IMR-90 (cell line): ENCODE data around the gene ANXA4. TPM values are rescaled to one million over a fixed set of nuclear protein-coding genes. Genes with fewer than 3 reads are reported as not detected.

Experiments used
- ATAC-seq: fragments of 200-7000 bp; cut with Tn5 transposase; 2 replicates; pipeline ENCODE4 v1.9.1; 2020; ENCODE audit warnings: low read depth, mild to moderate bottlenecking, moderate library complexity
- BruUV-seq: library from RNA; stranded (reverse); fragments of 400-500 nt; replicated peaks from 2 replicates; lab custom pipeline; 2021; lab: Mats Ljungman, UMichigan
- CTCF ChIA-PET: fragments of 300-600 bp; formaldehyde crosslinking; extraction: SDS; loops from one replicate; lab custom pipeline; 2021; ENCODE audit warnings: antibody characterized with exemption; lab: Yijun Ruan, JAX
- POLR2A ChIA-PET: fragments of 300-600 bp; sonication (Branson Sonifier 250); formaldehyde crosslinking; loops from one replicate; lab custom pipeline; 2022; ENCODE audit warnings: antibody characterized with exemption; ENCODE audit not compliant: unreplicated experiment; lab: Charles Lee
- DNase-seq: peaks from one replicate; pipeline ENCODE4 v3.0.0; 2013
- H2AFZ ChIP-seq: replicated peaks from 2 replicates; pipeline ENCODE3; 2013; ENCODE audit warnings: low read length, mild to moderate bottlenecking; ENCODE audit not compliant: poor library complexity
- H2AK5ac ChIP-seq: 2 replicates; pipeline ENCODE4 v1.6.1; 2013; ENCODE audit warnings: low read depth, low read length, inconsistent platforms
- H2AK9ac ChIP-seq: replicated peaks from 2 replicates; pipeline ENCODE3; 2013; ENCODE audit warnings: mild to moderate bottlenecking, low read depth, low read length, moderate library complexity; ENCODE audit not compliant: poor library complexity
- H2BK120ac ChIP-seq: 2 replicates; pipeline ENCODE4 v1.6.1; 2013; ENCODE audit warnings: low read depth, low read length, inconsistent platforms
- H2BK15ac ChIP-seq: 3 replicates; pipeline ENCODE4 v1.6.1; 2013; ENCODE audit warnings: low read depth, low read length, inconsistent platforms
- H2BK20ac ChIP-seq: 2 replicates; pipeline ENCODE4 v1.6.1; 2013; ENCODE audit warnings: low read depth, mild to moderate bottlenecking, inconsistent platforms, low read length, moderate library complexity
- H2BK5ac ChIP-seq: 2 replicates; pipeline ENCODE4 v1.6.1; 2013; ENCODE audit warnings: mild to moderate bottlenecking, low read depth, low read length, inconsistent platforms; ENCODE audit not compliant: poor library complexity, severe bottlenecking
- H3K14ac ChIP-seq: replicated peaks from 2 replicates; pipeline ENCODE4 v1.6.1; 2013; ENCODE audit warnings: low read depth, low read length, inconsistent platforms
- H3K18ac ChIP-seq: 2 replicates; pipeline ENCODE4 v1.6.1; 2013; ENCODE audit warnings: low read depth, low read length, control low read depth
- H3K23ac ChIP-seq: 2 replicates; pipeline ENCODE4 v1.6.1; 2013; ENCODE audit warnings: low read depth, low read length, inconsistent platforms
- H3K27ac ChIP-seq: 2 replicates; pipeline ENCODE4 v1.5.1; 2013; ENCODE audit warnings: mild to moderate bottlenecking, control low read depth, low read length; ENCODE audit not compliant: insufficient read depth
- H3K27me3 ChIP-seq: 2 replicates; pipeline ENCODE4 v1.6.1; 2013; ENCODE audit warnings: low read length; ENCODE audit not compliant: control insufficient read depth, insufficient read depth
- H3K36me3 ChIP-seq: 2 replicates; pipeline ENCODE4 v1.6.1; 2013; ENCODE audit warnings: low read length, mixed read lengths; ENCODE audit not compliant: control insufficient read depth, insufficient read depth
- H3K4ac ChIP-seq: 2 replicates; pipeline ENCODE4 v1.6.1; 2013; ENCODE audit warnings: low read depth, low read length, inconsistent platforms
- H3K4me1 ChIP-seq: 2 replicates; pipeline ENCODE4 v1.6.1; 2013; ENCODE audit warnings: low read length, mixed read lengths; ENCODE audit not compliant: control insufficient read depth, insufficient read depth
- H3K4me2 ChIP-seq: 2 replicates; pipeline ENCODE4 v1.6.1; 2013; ENCODE audit warnings: low read depth, mild to moderate bottlenecking, control low read depth, low read length, moderate library complexity
- H3K4me3 ChIP-seq: 2 replicates; pipeline ENCODE4 v1.5.1; 2013; ENCODE audit warnings: low read depth, mild to moderate bottlenecking, control low read depth, low read length, moderate library complexity; ENCODE audit not compliant: insufficient read depth
- H3K56ac ChIP-seq: 2 replicates; pipeline ENCODE4 v1.6.1; 2013; ENCODE audit warnings: low read length, inconsistent platforms; ENCODE audit not compliant: insufficient read depth; ENCODE audit errors: extremely low read depth
- H3K79me1 ChIP-seq, 2 experiments: 2 replicates each; pipeline ENCODE4 v1.6.1; 2013; ENCODE audit warnings: low read length in 2 of 2, inconsistent platforms in 1 of 2, low read depth in 1 of 2
- H3K9ac ChIP-seq: 2 replicates; pipeline ENCODE4 v1.6.1; 2013; ENCODE audit warnings: low read depth, low read length, control low read depth
- H3K9me1 ChIP-seq: 2 replicates; pipeline ENCODE4 v1.6.1; 2013; ENCODE audit warnings: low read length, inconsistent platforms; ENCODE audit not compliant: insufficient read depth
- H3K9me3 ChIP-seq: 2 replicates; pipeline ENCODE4 v1.6.1; 2013; ENCODE audit warnings: low read length; ENCODE audit not compliant: control insufficient read depth, insufficient read depth
- H4K20me1 ChIP-seq: 2 replicates; pipeline ENCODE4 v1.6.1; 2013; ENCODE audit warnings: low read length, inconsistent platforms; ENCODE audit not compliant: insufficient read depth
- H4K5ac ChIP-seq: 2 replicates; pipeline ENCODE4 v1.6.1; 2013; ENCODE audit warnings: mild to moderate bottlenecking, low read depth, low read length, control low read depth
- H4K8ac ChIP-seq, 2 experiments: 2 replicates each; pipeline ENCODE4 v1.6.1; 2013; ENCODE audit warnings: low read depth in 2 of 2, low read length in 2 of 2, control low read depth in 1 of 2, inconsistent platforms in 1 of 2
- H4K91ac ChIP-seq: 2 replicates; pipeline ENCODE4 v1.6.1; 2013; ENCODE audit warnings: low read depth, low read length, inconsistent platforms; ENCODE audit not compliant: insufficient read depth
- CEBPB ChIP-seq: IDR thresholded peaks from 2 replicates; pipeline ENCODE4 v1.6.1; 2012; ENCODE audit warnings: low read depth, low read length, improper control_type of control experiment
- CHD1 ChIP-seq: IDR thresholded peaks from 2 replicates; pipeline ENCODE4 v1.6.1; 2012; ENCODE audit warnings: low read depth, low read length, improper control_type of control experiment
- SMC3 ChIP-seq: fragments of 150-350 bp; IDR thresholded peaks from 2 replicates; pipeline ENCODE4 v1.6.1; 2016; ENCODE audit warnings: low read depth, mild to moderate bottlenecking, antibody characterized with exemption, low read length, moderate library complexity
- WGBS, 2 experiments: methylation state at CpG; one replicate each; pipeline versions ENCODE4 v1.1.5 to v1.1.7; 2013; ENCODE audit warnings: missing lambda C conversion rate in 2 of 2; ENCODE audit not compliant: insufficient read length in 1 of 2; ENCODE audit errors: extremely low coverage in 2 of 2; 5-methylcytosine and 5-hydroxymethylcytosine counted together
- dilution Hi-C: fragments of 300-500 bp; cut with HindIII; formaldehyde crosslinking; loops from one replicate; pipeline ENCODE4 v1.14.3; 2018; ENCODE audit warnings: low sequenced_read_pairs; ENCODE audit not compliant: unreplicated experiment
- in situ Hi-C: fragments of 300-500 bp; cut with MboI; formaldehyde crosslinking; loops from 3 replicates; pipeline ENCODE4 v1.14.3; 2019; ENCODE audit warnings: low sequenced_read_pairs, inconsistent platforms, mixed read lengths
- intact Hi-C: fragments of 100-400 bp; cut with micrococcal nuclease; formaldehyde crosslinking; loops from 2 replicates; pipeline ENCODE4 v1.10.0; 2022
- polyA plus RNA-seq, 3 experiments: library from polyadenylated mRNA; depleted of rRNA; stranded (reverse); fragments of >200 nt; gene quantifications; 2 replicates each; pipeline ENCODE4 v1.2.3, GENCODE V29; 2012; ENCODE audit warnings: low replicate concordance in 1 of 3
- total RNA-seq: library from RNA; depleted of rRNA; stranded (reverse); fragments of >200 nt; gene quantifications from 2 replicates; pipeline ENCODE4 v1.2.3, GENCODE V29; 2012

Gene ANXA4
- total and polyA plus RNA-seq, 2 of the 4 experiments (the other 2 are of a cell fraction) = 22.2 to 72.0 TPM

- no peaks in the 10 kb centered on the region for H3K36me3 ChIP-seq
- ChIA-PET CTCF (no interaction called here), POLR2A (no interaction called here)
- no peak overlapping the region for H4K5ac ChIP-seq
- peaks cover 6% of the 10 kb centered on the region; the same call in 1 of the 2 replicates for H3K4me1 ChIP-seq
- no peaks in the 10 kb centered on the region; the same call in 1 of the 2 replicates for H3K9me3 ChIP-seq
- TF ChIP-seq CEBPB = no peak
- TF ChIP-seq CHD1 = no peak
- TF ChIP-seq SMC3 = no peak
- dilution Hi-C loops (no loop called here), intact Hi-C loops (no loop called here), in situ Hi-C loops (no loop called here)
- ATAC-seq = no peak
- no peak overlapping the region for H3K18ac ChIP-seq
- H2AFZ ChIP-seq = no peak overlapping the region
- no peak for DNase-seq
- H3K27me3 ChIP-seq = no peaks in the 10 kb centered on the region
- H4K20me1 ChIP-seq = peaks cover 3% of the 10 kb centered on the region; the same call in 1 of the 2 replicates
- H4K91ac ChIP-seq = no peak overlapping the region
- H3K4me3 ChIP-seq = no peak overlapping the region
- no peak overlapping the region for H3K4ac ChIP-seq
- H3K9ac ChIP-seq = no peak overlapping the region
- H2BK120ac ChIP-seq = no peak overlapping the region
- no peak overlapping the region for H3K4me2 ChIP-seq
- WGBS, 2 experiments = 67% methylated on average over 2 of the region's 4 CpGs; no CpG with 5 or more reads in 1 of the 2 experiments
- no peak overlapping the region for H2BK5ac ChIP-seq
- no peak overlapping the region for H3K56ac ChIP-seq
- no peak overlapping the region for H2BK15ac ChIP-seq
- H3K79me1 ChIP-seq = peaks cover 6 to 33% of the 10 kb centered on the region in 2 experiments; a peak in 3 of 4 replicates
- peaks cover 10% of the 10 kb centered on the region for H3K9me1 ChIP-seq
- H4K8ac ChIP-seq = no peak overlapping the region
- no peak overlapping the region for H2BK20ac ChIP-seq
- H3K14ac ChIP-seq = no peak overlapping the region
- no peak overlapping the region for H3K23ac ChIP-seq
- H2AK9ac ChIP-seq = no peak overlapping the region
- H3K27ac ChIP-seq = no peak overlapping the region
- no peak overlapping the region for H2AK5ac ChIP-seq
- BruUV-seq = no TSS peak
These were observed 35.8 kb downstream of the ANXA4 start for GRCh38 chr2:69777786-69778105.
